Stimulated activated CD4-positive, alpha-beta T cell treated with anti-CD3 and anti-CD28 coated beads, Interleukin-4, amount 100 ng/mL, for 24 hours (primary cell): ENCODE results near the gene TMEM52.
"Not testable (repeated sequence)": the region's sequence is repeated elsewhere in the genome, so short reads cannot be mapped to it uniquely, and the experiment has no call there.

ENCODE experiments used
- DNase-seq: peaks from one replicate; pipeline ENCODE4 v3.0.0-alpha.2; 2020

TMEM52 gene

DNA sequence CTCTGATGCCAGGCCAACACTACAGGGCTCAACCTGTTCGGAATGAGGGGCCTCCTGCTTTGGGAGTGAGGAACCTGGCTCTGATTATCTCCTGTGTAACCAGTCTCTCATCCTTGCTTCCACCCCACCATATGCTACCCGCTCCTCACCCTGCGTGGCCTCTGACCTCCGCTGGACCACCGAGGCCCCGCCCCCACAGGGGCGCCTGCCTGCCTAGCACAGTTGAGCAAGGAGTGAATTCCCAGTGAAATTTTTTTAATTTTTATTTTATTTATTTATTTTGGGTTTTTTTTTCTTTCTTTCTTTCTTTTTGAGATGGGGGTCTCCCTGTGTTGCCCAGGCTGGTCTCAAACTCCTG lies 26.3 kb downstream of the TMEM52 start:
- no peak for DNase-seq

DNA sequence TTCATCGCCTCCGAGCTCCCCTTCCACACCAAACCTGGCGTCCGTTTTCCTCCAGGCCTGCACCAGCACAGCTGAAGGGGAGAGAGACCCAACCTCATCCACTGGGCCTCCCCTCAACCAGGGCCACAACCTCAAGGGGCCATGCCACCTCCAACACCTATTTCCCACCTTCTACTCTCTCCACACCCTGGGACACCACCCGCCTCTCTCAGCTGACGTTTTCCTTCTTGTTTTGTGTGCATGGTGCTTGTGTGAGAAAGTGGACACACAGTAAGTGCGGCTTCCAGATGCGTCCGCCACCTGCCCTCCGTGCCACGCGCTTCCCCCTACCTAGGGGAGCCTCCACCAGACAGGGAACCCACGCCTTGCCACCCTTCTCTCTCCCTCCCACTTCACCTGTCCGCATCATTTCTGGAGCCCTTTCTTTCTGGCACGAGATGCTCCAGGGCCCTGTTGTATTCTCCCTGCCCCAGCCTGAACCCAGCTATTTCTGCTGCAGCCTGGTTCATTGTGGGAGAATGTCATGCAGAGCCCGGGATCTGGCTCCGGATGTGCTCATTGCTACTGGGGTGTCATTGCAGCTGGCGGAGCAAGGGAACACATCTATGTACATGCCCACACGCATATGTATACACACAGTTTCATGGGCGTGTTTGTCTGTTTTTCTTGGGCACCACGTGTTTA lies 26.9 kb downstream of the TMEM52 start:
- DNase-seq: no peak

DNA sequence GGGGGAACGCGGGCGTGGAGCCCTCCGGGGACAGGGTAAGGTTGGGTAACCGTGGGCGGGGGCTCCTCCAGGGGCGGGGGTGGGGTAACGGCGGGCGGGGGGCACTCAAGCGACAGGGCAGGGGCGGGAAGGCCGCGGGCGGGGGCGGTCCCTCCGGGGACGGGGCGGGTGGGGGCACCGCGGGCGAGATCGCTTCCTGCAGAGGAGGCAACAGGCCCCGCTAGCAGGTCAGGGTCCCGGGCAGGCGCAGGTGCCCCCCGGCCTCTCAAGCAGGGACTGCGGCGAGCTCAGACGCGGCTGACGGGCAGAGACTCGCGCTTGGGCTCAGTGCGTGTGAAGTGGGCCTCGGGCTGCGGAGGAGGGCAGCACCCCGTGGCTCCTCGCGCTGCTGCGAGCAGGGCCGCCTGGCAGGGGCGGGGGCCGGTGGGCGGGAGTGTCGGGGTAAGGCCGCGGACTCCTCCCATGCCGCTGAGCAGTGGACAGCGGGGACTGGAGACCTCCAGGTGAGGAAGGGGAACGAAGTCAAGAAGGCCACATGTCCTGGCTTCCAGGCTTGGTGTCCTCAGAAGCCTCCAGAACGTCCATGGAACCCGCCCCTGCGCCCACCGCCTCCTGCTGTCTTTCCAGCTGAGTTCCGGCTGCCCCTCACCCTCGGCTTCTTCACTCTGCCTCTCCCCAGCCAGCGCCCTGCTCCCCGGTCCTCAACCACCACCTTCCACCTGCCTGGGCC lies 27.6 kb downstream of the TMEM52 start:
- peak; percentile 69 for DNase-seq

- DNase-seq: peak; percentile 84
These were observed 28.4 kb downstream of the TMEM52 start, which contains the start of gene GNB1 for GRCh38 chr1:1890506-1891348. GNB1 (minus strand) TSS chr1:1891087; CDS start chr1:1825453, 65,634 bp downstream.

GRCh38 chr1:1889847-1890505 lies 29.1 kb downstream of the TMEM52 start:
- DNase-seq: peak; percentile 41

- no peak for DNase-seq
These were observed 29.9 kb downstream of the TMEM52 start for GRCh38 chr1:1889090-1889750.

GRCh38 chr1:1883890-1884289 lies 35.2 kb downstream of the TMEM52 start:
- DNase-seq: not testable (repeated sequence)

DNA sequence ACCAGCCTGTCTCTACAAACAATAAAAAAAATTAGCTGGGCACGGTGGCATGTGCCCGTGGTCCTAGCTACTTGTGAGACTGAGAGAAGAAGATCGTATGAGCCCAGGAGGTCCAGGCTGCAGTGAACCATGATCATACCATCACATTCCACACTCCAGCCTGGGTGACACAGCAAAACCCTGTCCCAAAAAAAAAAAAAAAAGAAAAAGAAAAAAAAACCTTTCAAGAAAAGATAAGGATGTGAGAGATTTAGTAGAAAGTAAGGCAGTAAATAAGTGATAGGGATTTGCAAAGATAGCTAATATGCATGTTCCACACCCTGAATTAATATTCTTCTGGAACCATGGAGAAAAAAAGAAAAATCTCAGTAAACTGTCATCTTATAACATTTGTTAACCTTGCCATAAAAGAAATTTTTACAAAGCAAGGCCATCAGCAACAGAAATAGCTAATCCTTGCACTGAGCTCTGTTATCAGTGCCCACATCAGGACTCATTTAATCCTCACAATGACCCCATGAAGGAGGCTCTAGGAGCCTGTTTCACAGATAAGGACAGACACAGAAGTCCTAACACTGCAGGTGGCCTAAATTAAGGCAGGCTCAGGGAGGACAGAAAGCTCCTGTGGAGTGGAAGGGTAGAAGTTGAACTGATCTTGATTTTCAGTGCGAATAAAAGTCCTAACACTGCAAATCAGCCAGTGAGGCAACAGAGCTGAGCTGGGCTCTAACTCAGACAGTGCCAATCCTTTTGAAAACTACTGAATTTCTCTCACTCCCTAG lies 35.8 kb downstream of the TMEM52 start:
- DNase-seq: no peak

- no peak for DNase-seq
These were observed 37.4 kb downstream of the TMEM52 start for GRCh38 chr1:1881727-1882126.

DNA sequence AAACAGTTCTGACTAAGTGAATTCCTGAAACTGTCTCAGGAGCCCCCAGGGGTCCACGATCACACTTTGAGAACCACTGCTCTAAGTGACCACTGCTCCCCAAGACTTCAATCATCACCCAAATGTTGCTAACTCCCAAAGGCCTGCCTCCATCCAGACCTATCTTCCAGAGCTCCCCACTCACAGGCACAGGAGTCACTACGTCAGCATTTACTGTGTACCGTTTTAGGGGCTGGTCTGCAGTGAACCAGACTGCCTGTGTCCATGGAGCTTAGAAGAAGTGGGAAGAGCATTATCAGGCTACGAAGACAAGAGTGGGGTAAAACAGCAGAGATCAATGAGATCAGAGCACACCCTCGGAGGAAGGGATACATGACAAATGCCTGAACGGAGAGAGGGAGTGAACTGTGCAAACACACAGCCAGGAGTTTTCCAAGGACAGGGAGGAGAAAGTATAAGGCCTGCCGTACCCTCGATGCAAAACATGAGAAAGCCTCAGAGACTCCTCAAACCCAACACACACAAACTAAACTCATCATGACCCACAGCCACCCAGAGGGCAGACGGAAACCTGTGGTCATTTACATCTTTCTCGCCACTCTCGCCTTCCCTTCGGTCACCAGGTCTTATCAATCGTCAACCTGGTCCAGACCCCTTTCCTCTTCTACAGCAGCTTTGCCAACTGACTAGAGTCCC lies 38.3 kb downstream of the TMEM52 start:
- no peak for DNase-seq

GRCh38 chr1:1879942-1880341 lies 39.1 kb downstream of the TMEM52 start:
- no peak for DNase-seq

GRCh38 chr1:1877865-1878436 lies 41.1 kb downstream of the TMEM52 start:
- no peak for DNase-seq

- no peak for DNase-seq
These were observed 42.6 kb downstream of the TMEM52 start for GRCh38 chr1:1876335-1876930.

DNA sequence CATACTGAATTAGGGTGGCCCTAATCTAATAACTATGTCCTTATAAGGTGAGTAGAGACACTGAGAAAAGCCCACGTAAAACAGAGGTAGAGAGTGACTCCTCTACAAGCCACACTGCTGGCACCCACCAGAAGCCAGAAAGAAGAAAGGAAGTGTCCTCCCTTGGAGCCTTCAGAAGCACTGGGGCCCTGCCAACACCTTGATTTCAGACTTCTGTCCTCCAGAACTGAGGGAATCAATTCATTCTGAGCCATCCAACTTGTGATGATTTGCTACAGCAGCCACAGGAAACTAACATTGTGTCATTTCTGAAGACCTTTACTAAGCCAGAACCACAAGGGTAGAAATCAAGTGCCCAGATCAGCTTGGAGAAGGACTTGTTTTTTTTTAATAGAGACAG lies 43.1 kb downstream of the TMEM52 start:
- peak; percentile 30 for DNase-seq

- no peak for DNase-seq
These were observed 44.2 kb downstream of the TMEM52 start for GRCh38 chr1:1874901-1875300.

DNA sequence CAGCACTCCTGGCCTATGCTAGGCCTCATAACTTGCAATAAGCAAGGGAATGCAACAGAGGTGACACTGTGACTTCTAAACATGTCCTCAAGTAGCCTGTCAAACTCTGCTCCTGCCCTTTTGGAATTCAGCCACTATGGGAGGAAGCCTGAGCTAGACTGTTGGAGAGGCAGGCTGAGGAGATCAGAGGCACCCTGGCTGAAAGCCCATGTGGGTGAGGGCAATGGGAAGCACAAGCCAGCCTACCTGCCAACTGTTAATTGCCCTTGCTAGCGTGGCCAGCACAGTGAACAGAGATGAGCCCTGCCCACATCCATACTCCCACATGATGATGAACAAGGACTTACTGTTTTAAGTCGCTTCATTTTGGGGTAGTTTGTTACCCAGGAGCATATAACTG lies 45.9 kb downstream of the TMEM52 start:
- DNase-seq: no peak

GRCh38 chr1:1872329-1872994 lies 46.6 kb downstream of the TMEM52 start:
- DNase-seq: no peak

GRCh38 chr1:1869469-1869868 lies 49.6 kb downstream of the TMEM52 start:
- no peak for DNase-seq
